ENCODE data around the gene KY.

The KY gene

GRCh38 chr3:134610432-134611385 lies 40.1 kb downstream of the KY start:
- ATAC-seq (ENCODE audit: low read depth) = no peak
- peaks cover 18% of the 10 kb centered on the region for H3K27me3 Mint-ChIP-seq

GRCh38 chr3:134609821-134610431 lies 40.9 kb downstream of the KY start:
- Mint-ChIP-seq H3K27me3 (peaks cover 19% of the 10 kb centered on the region), H3K4me3 (no peak overlapping the region), H3K36me3 (no peaks in the 10 kb centered on the region), H3K4me1 (peaks cover 3% of the 10 kb centered on the region), H3K9me3 (no peaks in the 10 kb centered on the region), H3K27ac (no peak overlapping the region)
- no peak for DNase-seq (ENCODE audit: low spot score in 2 of 2)
- no peak for ATAC-seq (ENCODE audit: low read depth)

More at GRCh38 chr3:134610432-134611385, 40.1 kb downstream of the KY start:
- H3K9me3 Mint-ChIP-seq = no peaks in the 10 kb centered on the region
- no peak overlapping the region for H3K27ac Mint-ChIP-seq
- H3K36me3 Mint-ChIP-seq = no peaks in the 10 kb centered on the region
- no peak for DNase-seq (ENCODE audit: low spot score in 2 of 2)
- H3K4me1 Mint-ChIP-seq = peaks cover 3% of the 10 kb centered on the region
- H3K4me3 Mint-ChIP-seq = no peak overlapping the region

- Mint-ChIP-seq H3K27me3 (peaks cover 19% of the 10 kb centered on the region), H3K36me3 (no peaks in the 10 kb centered on the region), H3K4me1 (peaks cover 3% of the 10 kb centered on the region), H3K4me3 (no peak overlapping the region), H3K9me3 (no peaks in the 10 kb centered on the region), H3K27ac (no peak overlapping the region)
- no peak for DNase-seq (ENCODE audit: low spot score in 2 of 2)
- no peak for ATAC-seq (ENCODE audit: low read depth)
These were observed 41.9 kb downstream of the KY start for GRCh38 chr3:134608771-134609435.

- Mint-ChIP-seq H3K27me3 (peaks cover 19% of the 10 kb centered on the region), H3K4me1 (peaks cover 3% of the 10 kb centered on the region), H3K27ac (no peak overlapping the region)
These were observed 42.6 kb downstream of the KY start for GRCh38 chr3:134608023-134608770.

GRCh38 chr3:134607054-134608022 lies 43.5 kb downstream of the KY start:
- no peak for ATAC-seq (ENCODE audit: low read depth)
- Mint-ChIP-seq H3K36me3 (no peaks in the 10 kb centered on the region), H3K4me3 (no peak overlapping the region), H3K27me3 (peaks cover 19% of the 10 kb centered on the region), H3K4me1 (peaks cover 3% of the 10 kb centered on the region), H3K9me3 (no peaks in the 10 kb centered on the region), H3K27ac (no peak overlapping the region)
- DNase-seq (ENCODE audit: low spot score in 2 of 2) = no peak

More at GRCh38 chr3:134608023-134608770, 42.6 kb downstream of the KY start:
- H3K36me3 Mint-ChIP-seq = no peaks in the 10 kb centered on the region
- DNase-seq (ENCODE audit: low spot score in 2 of 2) = no peak
- H3K4me3 Mint-ChIP-seq = no peak overlapping the region
- ATAC-seq (ENCODE audit: low read depth) = no peak
- H3K9me3 Mint-ChIP-seq = no peaks in the 10 kb centered on the region

- Mint-ChIP-seq H3K36me3 (no peaks in the 10 kb centered on the region), H3K9me3 (no peaks in the 10 kb centered on the region), H3K4me1 (no peaks in the 10 kb centered on the region), H3K27ac (no peak overlapping the region), H3K27me3 (peaks cover 16% of the 10 kb centered on the region), H3K4me3 (no peak overlapping the region)
- DNase-seq (ENCODE audit: low spot score in 2 of 2) (no peak), ATAC-seq (ENCODE audit: low read depth) (no peak)
These were observed 44.5 kb downstream of the KY start for GRCh38 chr3:134606033-134607025.

GRCh38 chr3:134605556-134605955 lies 45.3 kb downstream of the KY start:
- ATAC-seq (ENCODE audit: low read depth) (no peak), DNase-seq (ENCODE audit: low spot score in 2 of 2) (no peak)
- peaks cover 3% of the 10 kb centered on the region for H3K4me1 Mint-ChIP-seq
- no peaks in the 10 kb centered on the region for H3K9me3 Mint-ChIP-seq
- H3K27ac Mint-ChIP-seq = no peak overlapping the region
- no peak overlapping the region for H3K4me3 Mint-ChIP-seq
- H3K27me3 Mint-ChIP-seq = peaks cover 13% of the 10 kb centered on the region
- H3K36me3 Mint-ChIP-seq = no peaks in the 10 kb centered on the region

- Mint-ChIP-seq H3K36me3 (no peaks in the 10 kb centered on the region), H3K9me3 (no peaks in the 10 kb centered on the region)
These were observed 46.9 kb downstream of the KY start for GRCh38 chr3:134603956-134604355.

GRCh38 chr3:134603480-134603879 lies 47.3 kb downstream of the KY start:
- H3K4me1 Mint-ChIP-seq = peaks cover 6% of the 10 kb centered on the region
- H3K9me3 Mint-ChIP-seq = no peaks in the 10 kb centered on the region
- no peaks in the 10 kb centered on the region for H3K36me3 Mint-ChIP-seq
- H3K27ac Mint-ChIP-seq = no peak overlapping the region
- no peak overlapping the region for H3K4me3 Mint-ChIP-seq
- H3K27me3 Mint-ChIP-seq = peaks cover 7% of the 10 kb centered on the region
- no peak for ATAC-seq (ENCODE audit: low read depth)
- no peak for DNase-seq (ENCODE audit: low spot score in 2 of 2)

More at GRCh38 chr3:134603956-134604355, 46.9 kb downstream of the KY start:
- DNase-seq (ENCODE audit: low spot score in 2 of 2) = no peak
- Mint-ChIP-seq H3K27ac (no peak overlapping the region), H3K4me3 (no peak overlapping the region), H3K4me1 (peaks cover 6% of the 10 kb centered on the region), H3K27me3 (peaks cover 10% of the 10 kb centered on the region)
- ATAC-seq (ENCODE audit: low read depth) = no peak

GRCh38 chr3:134602440-134602814 lies 48.4 kb downstream of the KY start:
- no peak overlapping the region for H3K4me3 Mint-ChIP-seq
- no peak for ATAC-seq (ENCODE audit: low read depth)

GRCh38 chr3:134601539-134602439 lies 49.0 kb downstream of the KY start:
- Mint-ChIP-seq H3K27me3 (peaks cover 4% of the 10 kb centered on the region), H3K9me3 (no peaks in the 10 kb centered on the region), H3K4me1 (peaks cover 6% of the 10 kb centered on the region), H3K27ac (no peak overlapping the region), H3K4me3 (no peak overlapping the region), H3K36me3 (no peaks in the 10 kb centered on the region)
- DNase-seq (ENCODE audit: low spot score in 2 of 2) (no peak), ATAC-seq (ENCODE audit: low read depth) (no peak)

More at GRCh38 chr3:134602440-134602814, 48.4 kb downstream of the KY start:
- Mint-ChIP-seq H3K27ac (no peak overlapping the region), H3K4me1 (peaks cover 6% of the 10 kb centered on the region), H3K9me3 (no peaks in the 10 kb centered on the region), H3K27me3 (peaks cover 4% of the 10 kb centered on the region), H3K36me3 (no peaks in the 10 kb centered on the region)
- no peak for DNase-seq (ENCODE audit: low spot score in 2 of 2)
